Loucy (cell line): Measurements from ENCODE around the gene NOVA2.

Experiments used
- H2AFZ ChIP-seq: fragments of 200-600 bp; sonication (generic); 2 replicates; pipeline ENCODE4 v1.6.0; 2016; ENCODE audit warnings: antibody characterized with exemption, mild to moderate bottlenecking, low read length, moderate library complexity
- H3F3A ChIP-seq: fragments of 200-600 bp; 2 replicates; pipeline ENCODE4 v1.6.0; 2016; ENCODE audit warnings: antibody characterized with exemption, low read depth, mild to moderate bottlenecking
- H3K27me3 ChIP-seq: fragments of 200-600 bp; sonication (generic); 2 replicates; pipeline ENCODE4 v1.6.1; 2014; ENCODE audit warnings: low read length, mild to moderate bottlenecking; ENCODE audit not compliant: insufficient read depth, poor library complexity, severe bottlenecking
- H3K36me3 ChIP-seq: fragments of 200-600 bp; sonication (generic); 2 replicates; pipeline ENCODE4 v1.6.1; 2016; ENCODE audit warnings: low read length; ENCODE audit not compliant: insufficient read depth
- H3K4me1 ChIP-seq: fragments of 200-600 bp; sonication (generic); 2 replicates; pipeline ENCODE4 v1.5.1; 2014; ENCODE audit warnings: low read length, mild to moderate bottlenecking; ENCODE audit not compliant: insufficient read depth, poor library complexity, severe bottlenecking
- H3K4me2 ChIP-seq: fragments of 200-600 bp; sonication (generic); 2 replicates; pipeline ENCODE4 v1.6.0; 2014; ENCODE audit warnings: antibody characterized with exemption, low read length, low read depth, mild to moderate bottlenecking; ENCODE audit not compliant: poor library complexity, severe bottlenecking
- H3K4me3 ChIP-seq: fragments of 200-600 bp; sonication (generic); 2 replicates; pipeline ENCODE4 v1.5.1; 2014; ENCODE audit warnings: low read length, mild to moderate bottlenecking, mixed read lengths; ENCODE audit not compliant: poor library complexity, severe bottlenecking
- H3K79me2 ChIP-seq: fragments of 200-600 bp; sonication (generic); 2 replicates; pipeline ENCODE4 v1.6.1; 2014; ENCODE audit warnings: low read length; ENCODE audit not compliant: insufficient read depth
- H3K9ac ChIP-seq: fragments of 200-600 bp; sonication (generic); 2 replicates; pipeline ENCODE4 v1.6.0; 2014; ENCODE audit warnings: mild to moderate bottlenecking, low read depth, low read length, moderate library complexity; ENCODE audit not compliant: poor library complexity, severe bottlenecking
- H3K9me2 ChIP-seq: fragments of 200-600 bp; sonication (generic); replicated peaks from 2 replicates; pipeline ENCODE4 v1.6.1; 2016; ENCODE audit warnings: low read depth, low read length, mixed read lengths
- H3K9me3 ChIP-seq: fragments of 200-600 bp; sonication (generic); 2 replicates; pipeline ENCODE4 v1.6.1; 2014; ENCODE audit warnings: mild to moderate bottlenecking, antibody characterized with exemption, low read length, low read depth; ENCODE audit not compliant: insufficient read depth
- H4K20me1 ChIP-seq: fragments of 200-600 bp; sonication (generic); 2 replicates; pipeline ENCODE4 v1.6.0; 2014; ENCODE audit warnings: antibody characterized with exemption, low read length, mild to moderate bottlenecking; ENCODE audit not compliant: insufficient read depth, poor library complexity, severe bottlenecking
- EZH2phosphoT487 ChIP-seq: fragments of 200-600 bp; IDR thresholded peaks from 2 replicates; pipeline ENCODE4 v1.6.1; 2018; ENCODE audit warnings: antibody characterized with exemption, mild to moderate bottlenecking, moderate library complexity, borderline replicate concordance
- TF ChIP-seq, protein P1 (sequence below): fragments of 200-600 bp; sonication (generic); conservative IDR thresholded peaks from 2 replicates; pipeline ENCODE4 v1.5.1; 2014; ENCODE audit warnings: mild to moderate bottlenecking, antibody characterized with exemption, low read length

Gene NOVA2

DNA sequence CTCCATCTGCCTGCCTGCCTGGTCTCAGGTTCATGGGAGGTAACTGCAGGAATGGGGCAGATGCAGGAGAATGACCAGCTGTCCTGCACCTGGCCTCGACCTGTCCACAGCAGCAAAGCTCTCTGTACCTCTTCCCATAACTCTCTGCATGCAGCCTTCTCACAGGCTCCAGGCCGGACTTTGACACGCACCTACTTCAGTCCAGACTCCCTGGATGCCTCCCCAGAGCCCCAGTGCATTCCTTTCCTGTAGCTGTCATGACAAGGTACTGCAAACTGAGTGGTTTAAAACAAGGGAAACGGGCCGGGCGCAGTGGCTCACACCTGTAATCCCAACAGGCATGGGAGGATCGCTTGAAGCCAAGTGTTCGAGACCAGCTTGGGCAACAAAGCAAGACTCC, 62.4 kb downstream of the NOVA2 start:
- no peak overlapping the region for H3K4me2 ChIP-seq
- TF ChIP-seq EZH2phosphoT487 = no peak
- TF ChIP-seq, protein P1, sequence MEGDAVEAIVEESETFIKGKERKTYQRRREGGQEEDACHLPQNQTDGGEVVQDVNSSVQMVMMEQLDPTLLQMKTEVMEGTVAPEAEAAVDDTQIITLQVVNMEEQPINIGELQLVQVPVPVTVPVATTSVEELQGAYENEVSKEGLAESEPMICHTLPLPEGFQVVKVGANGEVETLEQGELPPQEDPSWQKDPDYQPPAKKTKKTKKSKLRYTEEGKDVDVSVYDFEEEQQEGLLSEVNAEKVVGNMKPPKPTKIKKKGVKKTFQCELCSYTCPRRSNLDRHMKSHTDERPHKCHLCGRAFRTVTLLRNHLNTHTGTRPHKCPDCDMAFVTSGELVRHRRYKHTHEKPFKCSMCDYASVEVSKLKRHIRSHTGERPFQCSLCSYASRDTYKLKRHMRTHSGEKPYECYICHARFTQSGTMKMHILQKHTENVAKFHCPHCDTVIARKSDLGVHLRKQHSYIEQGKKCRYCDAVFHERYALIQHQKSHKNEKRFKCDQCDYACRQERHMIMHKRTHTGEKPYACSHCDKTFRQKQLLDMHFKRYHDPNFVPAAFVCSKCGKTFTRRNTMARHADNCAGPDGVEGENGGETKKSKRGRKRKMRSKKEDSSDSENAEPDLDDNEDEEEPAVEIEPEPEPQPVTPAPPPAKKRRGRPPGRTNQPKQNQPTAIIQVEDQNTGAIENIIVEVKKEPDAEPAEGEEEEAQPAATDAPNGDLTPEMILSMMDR = no peak
- no peak overlapping the region for H3K4me3 ChIP-seq
- H3K9me2 ChIP-seq = no peaks in the 10 kb centered on the region
- no peaks in the 10 kb centered on the region for H3K36me3 ChIP-seq
- H2AFZ ChIP-seq = no peak overlapping the region
- H3K79me2 ChIP-seq = no peaks in the 10 kb centered on the region
- H3F3A ChIP-seq = no peaks in the 10 kb centered on the region
- no peaks in the 10 kb centered on the region for H4K20me1 ChIP-seq
- no peaks in the 10 kb centered on the region for H3K9me3 ChIP-seq
- no peak overlapping the region for H3K9ac ChIP-seq
- H3K27me3 ChIP-seq = no peaks in the 10 kb centered on the region
- no peaks in the 10 kb centered on the region for H3K4me1 ChIP-seq

DNA sequence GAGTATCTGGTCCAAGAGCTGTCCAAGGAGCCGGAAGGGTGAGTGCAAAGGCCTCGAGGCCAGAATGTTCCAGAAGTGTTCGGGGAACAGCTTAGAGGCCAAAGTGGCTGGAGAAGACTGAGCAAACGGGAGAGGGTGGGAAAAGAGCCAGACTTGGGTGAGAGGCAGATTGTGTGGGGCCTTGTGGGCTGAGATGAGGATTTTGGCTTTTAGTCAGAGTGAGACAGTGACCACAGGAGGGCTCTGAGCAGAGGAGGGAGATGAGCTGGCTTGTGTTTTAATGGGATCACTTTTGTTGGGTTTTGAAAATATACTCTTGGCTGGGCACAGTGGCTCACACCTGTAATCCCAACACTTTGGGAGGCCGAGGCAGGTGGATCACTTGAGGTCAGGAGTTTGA, 64.7 kb downstream of the NOVA2 start:
- Histone ChIP-seq H3K4me1 (no peaks in the 10 kb centered on the region), H3K9me2 (no peaks in the 10 kb centered on the region), H3K9ac (no peak overlapping the region), H3K36me3 (no peaks in the 10 kb centered on the region), H2AFZ (no peak overlapping the region), H4K20me1 (no peaks in the 10 kb centered on the region), H3K79me2 (no peaks in the 10 kb centered on the region), H3K9me3 (no peaks in the 10 kb centered on the region), H3K27me3 (no peaks in the 10 kb centered on the region), H3F3A (no peaks in the 10 kb centered on the region), H3K4me2 (no peak overlapping the region), H3K4me3 (no peak overlapping the region)
- TF ChIP-seq, protein P1 = no peak
- TF ChIP-seq EZH2phosphoT487 = no peak

DNA sequence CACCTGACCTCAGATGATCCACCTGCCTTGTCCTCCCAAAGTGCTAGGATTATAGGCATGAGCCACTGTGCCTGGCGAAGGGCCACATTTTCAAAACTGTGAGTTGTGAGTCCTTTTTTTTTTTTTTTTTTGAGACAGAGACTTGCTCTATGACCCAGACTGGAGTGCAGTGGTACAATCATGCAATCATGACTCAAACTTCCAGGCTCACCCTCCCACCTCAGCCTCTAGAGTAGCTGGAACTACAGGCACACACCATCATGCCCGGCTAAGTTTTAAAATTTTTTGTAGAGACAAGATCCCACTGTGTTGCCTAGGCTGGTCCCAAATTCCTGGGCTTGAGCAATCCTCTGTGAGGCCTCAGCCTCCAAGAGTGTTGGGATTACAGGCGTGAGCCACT, 67.4 kb downstream of the NOVA2 start:
- Histone ChIP-seq H3F3A (no peaks in the 10 kb centered on the region), H3K4me2 (no peak overlapping the region), H3K4me1 (peaks cover 5% of the 10 kb centered on the region), H3K4me3 (no peak overlapping the region), H3K27me3 (no peaks in the 10 kb centered on the region), H4K20me1 (no peaks in the 10 kb centered on the region), H3K9me3 (no peaks in the 10 kb centered on the region), H2AFZ (no peak overlapping the region), H3K79me2 (peaks cover 11% of the 10 kb centered on the region), H3K36me3 (no peaks in the 10 kb centered on the region), H3K9ac (no peak overlapping the region), H3K9me2 (no peaks in the 10 kb centered on the region)
- TF ChIP-seq EZH2phosphoT487 = no peak
- TF ChIP-seq, protein P1 = no peak
